Measurements from ENCODE around the gene LDLRAD1.
"Not testable (repeated sequence)": the region's sequence is repeated elsewhere in the genome, so short reads cannot be mapped to it uniquely, and the experiment has no call there.

Gene LDLRAD1

GRCh38 chr1:54028306-54029251 lies 10.6 kb upstream of the LDLRAD1 start:
- Mint-ChIP-seq H3K36me3 (ENCODE audit: low read depth) (peaks cover 16% of the 10 kb centered on the region), H3K4me1 (ENCODE audit: low read depth) (no peaks in the 10 kb centered on the region), H3K4me3 (no peak overlapping the region), H3K9me3 (no peaks in the 10 kb centered on the region), H3K27me3 (ENCODE audit: low read depth) (no peaks in the 10 kb centered on the region), H3K27ac (no peak overlapping the region)
- no peak for DNase-seq (ENCODE audit: low spot score)

GRCh38 chr1:54027848-54028247 lies 9.9 kb upstream of the LDLRAD1 start:
- Mint-ChIP-seq H3K4me1 (ENCODE audit: low read depth) (no peaks in the 10 kb centered on the region), H3K27me3 (ENCODE audit: low read depth) (no peaks in the 10 kb centered on the region), H3K27ac (no peak overlapping the region), H3K4me3 (no peak overlapping the region), H3K36me3 (ENCODE audit: low read depth) (peaks cover 15% of the 10 kb centered on the region), H3K9me3 (no peaks in the 10 kb centered on the region)
- no peak for DNase-seq (ENCODE audit: low spot score)

GRCh38 chr1:54024811-54025210 lies 6.8 kb upstream of the LDLRAD1 start:
- not testable (repeated sequence) for H3K4me1 Mint-ChIP-seq (ENCODE audit: low read depth); H3K36me3 Mint-ChIP-seq (ENCODE audit: low read depth); DNase-seq (ENCODE audit: low spot score); H3K4me3 Mint-ChIP-seq; H3K27me3 Mint-ChIP-seq (ENCODE audit: low read depth); H3K27ac Mint-ChIP-seq; H3K9me3 Mint-ChIP-seq

GRCh38 chr1:54024358-54024757 lies 6.4 kb upstream of the LDLRAD1 start:
- Mint-ChIP-seq H3K4me1 (ENCODE audit: low read depth) (no peaks in the 10 kb centered on the region), H3K4me3 (no peak overlapping the region), H3K36me3 (ENCODE audit: low read depth) (no peaks in the 10 kb centered on the region), H3K9me3 (no peaks in the 10 kb centered on the region), H3K27ac (no peak overlapping the region), H3K27me3 (ENCODE audit: low read depth) (no peaks in the 10 kb centered on the region)
- DNase-seq (ENCODE audit: low spot score) = no peak

- H3K27me3 Mint-ChIP-seq (ENCODE audit: low read depth); H3K9me3 Mint-ChIP-seq; H3K4me1 Mint-ChIP-seq (ENCODE audit: low read depth); H3K36me3 Mint-ChIP-seq (ENCODE audit: low read depth); DNase-seq (ENCODE audit: low spot score); H3K27ac Mint-ChIP-seq; H3K4me3 Mint-ChIP-seq: not testable (repeated sequence)
These were observed 1.7 kb upstream of the LDLRAD1 start for GRCh38 chr1:54019562-54020176.

- Mint-ChIP-seq H3K9me3 (no peaks in the 10 kb centered on the region), H3K27ac (no peak overlapping the region), H3K27me3 (ENCODE audit: low read depth) (no peaks in the 10 kb centered on the region), H3K4me1 (ENCODE audit: low read depth) (no peaks in the 10 kb centered on the region), H3K4me3 (no peak overlapping the region), H3K36me3 (ENCODE audit: low read depth) (no peaks in the 10 kb centered on the region)
- DNase-seq (ENCODE audit: low spot score) = no peak
These were observed 649 bp upstream of the LDLRAD1 start for GRCh38 chr1:54018635-54019034.

GRCh38 chr1:54016343-54017282 lies 1.4 kb downstream of the LDLRAD1 start:
- Mint-ChIP-seq H3K4me3 (no peak overlapping the region), H3K36me3 (ENCODE audit: low read depth) (no peaks in the 10 kb centered on the region), H3K27ac (no peak overlapping the region), H3K9me3 (no peaks in the 10 kb centered on the region), H3K4me1 (ENCODE audit: low read depth) (no peaks in the 10 kb centered on the region), H3K27me3 (ENCODE audit: low read depth) (no peaks in the 10 kb centered on the region)
- no peak for DNase-seq (ENCODE audit: low spot score)

GRCh38 chr1:54014009-54014629 lies 3.9 kb downstream of the LDLRAD1 start:
- H3K4me1 Mint-ChIP-seq (ENCODE audit: low read depth) = no peaks in the 10 kb centered on the region
- no peak overlapping the region for H3K4me3 Mint-ChIP-seq
- no peaks in the 10 kb centered on the region for H3K9me3 Mint-ChIP-seq
- H3K27me3 Mint-ChIP-seq (ENCODE audit: low read depth) = no peaks in the 10 kb centered on the region
- no peak for DNase-seq (ENCODE audit: low spot score)
- H3K27ac Mint-ChIP-seq = no peak overlapping the region
- H3K36me3 Mint-ChIP-seq (ENCODE audit: low read depth) = no peaks in the 10 kb centered on the region

- peaks cover 3% of the 10 kb centered on the region for H3K27me3 Mint-ChIP-seq (ENCODE audit: low read depth)
- no peak overlapping the region for H3K27ac Mint-ChIP-seq
- H3K4me1 Mint-ChIP-seq (ENCODE audit: low read depth) = no peaks in the 10 kb centered on the region
These were observed 4.5 kb downstream of the LDLRAD1 start for GRCh38 chr1:54013393-54014008.

GRCh38 chr1:54012863-54013262 lies 5.1 kb downstream of the LDLRAD1 start:
- H3K9me3 Mint-ChIP-seq = no peaks in the 10 kb centered on the region
- no peak overlapping the region for H3K27ac Mint-ChIP-seq
- DNase-seq (ENCODE audit: low spot score) = no peak
- H3K4me1 Mint-ChIP-seq (ENCODE audit: low read depth) = no peaks in the 10 kb centered on the region
- no peak overlapping the region for H3K4me3 Mint-ChIP-seq
- peaks cover 3% of the 10 kb centered on the region for H3K27me3 Mint-ChIP-seq (ENCODE audit: low read depth)
- H3K36me3 Mint-ChIP-seq (ENCODE audit: low read depth) = no peaks in the 10 kb centered on the region

More at GRCh38 chr1:54013393-54014008, 4.5 kb downstream of the LDLRAD1 start:
- no peak overlapping the region for H3K4me3 Mint-ChIP-seq
- no peaks in the 10 kb centered on the region for H3K9me3 Mint-ChIP-seq
- H3K36me3 Mint-ChIP-seq (ENCODE audit: low read depth) = no peaks in the 10 kb centered on the region
- no peak for DNase-seq (ENCODE audit: low spot score)

GRCh38 chr1:54012008-54012325 lies 6.0 kb downstream of the LDLRAD1 start:
- no peak for DNase-seq (ENCODE audit: low spot score)
- Mint-ChIP-seq H3K27me3 (ENCODE audit: low read depth) (peaks cover 3% of the 10 kb centered on the region), H3K36me3 (ENCODE audit: low read depth) (no peaks in the 10 kb centered on the region), H3K4me1 (ENCODE audit: low read depth) (no peaks in the 10 kb centered on the region), H3K4me3 (no peak overlapping the region), H3K9me3 (no peaks in the 10 kb centered on the region), H3K27ac (no peak overlapping the region)

- H3K9me3 Mint-ChIP-seq = no peaks in the 10 kb centered on the region
- no peaks in the 10 kb centered on the region for H3K36me3 Mint-ChIP-seq (ENCODE audit: low read depth)
- no peaks in the 10 kb centered on the region for H3K4me1 Mint-ChIP-seq (ENCODE audit: low read depth)
- H3K27me3 Mint-ChIP-seq (ENCODE audit: low read depth) = peaks cover 3% of the 10 kb centered on the region
- no peak overlapping the region for H3K27ac Mint-ChIP-seq
- no peak overlapping the region for H3K4me3 Mint-ChIP-seq
- DNase-seq (ENCODE audit: low spot score) = no peak
These were observed 6.5 kb downstream of the LDLRAD1 start for GRCh38 chr1:54011316-54012007.
